Measurements from ENCODE around the gene IL22RA1.

IL22RA1 gene

GRCh38 chr1:24090736-24091135 is 52.2 kb downstream of the IL22RA1 start:
- no peaks in the 10 kb centered on the region for H3F3A ChIP-seq (ENCODE audit: insufficient read depth)
- no peaks in the 10 kb centered on the region for H3K9me3 ChIP-seq (ENCODE audit: insufficient read depth, low read length)
- no peak overlapping the region for H3K27ac ChIP-seq (ENCODE audit: low read depth, low read length)
- H4K20me1 ChIP-seq (ENCODE audit: low read depth, low read length): no peaks in the 10 kb centered on the region
- H3K27me3 ChIP-seq (ENCODE audit: low read length): no peaks in the 10 kb centered on the region
- no peak overlapping the region for H3K4me2 ChIP-seq (ENCODE audit: low read depth, low read length, poor library complexity, severe bottlenecking)
- no peaks in the 10 kb centered on the region for H3K36me3 ChIP-seq (ENCODE audit: low read length)
- no peaks in the 10 kb centered on the region for H3K9me2 ChIP-seq (replicated peaks; ENCODE audit: insufficient read depth, low read length)
- H3K79me2 ChIP-seq (ENCODE audit: insufficient read depth, low read length): no peaks in the 10 kb centered on the region
- H2AFZ ChIP-seq (ENCODE audit: low read depth, low read length, severe bottlenecking): no peak overlapping the region
- TF ChIP-seq CTCF (IDR thresholded peaks at IDR 0.05; ENCODE audit: insufficient read depth, low read length, poor library complexity, severe bottlenecking) (no peak), EZH2phosphoT487 (conservative IDR thresholded peaks at IDR 0.05; ENCODE audit: low read length) (no peak)
- no peak overlapping the region for H3K9ac ChIP-seq (ENCODE audit: low read length)
- H3K4me3 ChIP-seq (ENCODE audit: insufficient read depth, low read length, poor library complexity, severe bottlenecking): no peak overlapping the region

GRCh38 chr1:24089743-24090555 is 53.0 kb downstream of the IL22RA1 start:
- no peak overlapping the region for H3K4me3 ChIP-seq (ENCODE audit: insufficient read depth, low read length, poor library complexity, severe bottlenecking)
- no peaks in the 10 kb centered on the region for H3K27me3 ChIP-seq (ENCODE audit: low read length)
- H3K27ac ChIP-seq (ENCODE audit: low read depth, low read length): no peak overlapping the region
- no peaks in the 10 kb centered on the region for H4K20me1 ChIP-seq (ENCODE audit: low read depth, low read length)
- no peaks in the 10 kb centered on the region for H3K9me2 ChIP-seq (replicated peaks; ENCODE audit: insufficient read depth, low read length)
- no peak overlapping the region for H3K9ac ChIP-seq (ENCODE audit: low read length)
- TF ChIP-seq EZH2phosphoT487 (conservative IDR thresholded peaks at IDR 0.05; ENCODE audit: low read length) (no peak), CTCF (IDR thresholded peaks at IDR 0.05; ENCODE audit: insufficient read depth, low read length, poor library complexity, severe bottlenecking) (no peak)
- no peak overlapping the region for H3K4me2 ChIP-seq (ENCODE audit: low read depth, low read length, poor library complexity, severe bottlenecking)
- H3K36me3 ChIP-seq (ENCODE audit: low read length): no peaks in the 10 kb centered on the region
- H3F3A ChIP-seq (ENCODE audit: insufficient read depth): no peaks in the 10 kb centered on the region
- no peak overlapping the region for H2AFZ ChIP-seq (ENCODE audit: low read depth, low read length, severe bottlenecking)
- no peaks in the 10 kb centered on the region for H3K9me3 ChIP-seq (ENCODE audit: insufficient read depth, low read length)
- no peaks in the 10 kb centered on the region for H3K79me2 ChIP-seq (ENCODE audit: insufficient read depth, low read length)

GRCh38 chr1:24089027-24089742 is 53.8 kb downstream of the IL22RA1 start:
- Histone ChIP-seq H3K4me3 (ENCODE audit: insufficient read depth, low read length, poor library complexity, severe bottlenecking) (no peak overlapping the region), H3K9me3 (ENCODE audit: insufficient read depth, low read length) (no peaks in the 10 kb centered on the region), H3K9ac (ENCODE audit: low read length) (no peak overlapping the region), H3K27me3 (ENCODE audit: low read length) (no peaks in the 10 kb centered on the region), H3K79me2 (ENCODE audit: insufficient read depth, low read length) (no peaks in the 10 kb centered on the region), H3K4me2 (ENCODE audit: low read depth, low read length, poor library complexity, severe bottlenecking) (no peak overlapping the region), H3K36me3 (ENCODE audit: low read length) (no peaks in the 10 kb centered on the region), H3K9me2 (replicated peaks; ENCODE audit: insufficient read depth, low read length) (no peaks in the 10 kb centered on the region), H2AFZ (ENCODE audit: low read depth, low read length, severe bottlenecking) (no peak overlapping the region), H3F3A (ENCODE audit: insufficient read depth) (no peaks in the 10 kb centered on the region), H3K27ac (ENCODE audit: low read depth, low read length) (no peak overlapping the region), H4K20me1 (ENCODE audit: low read depth, low read length) (no peaks in the 10 kb centered on the region)
- no peak for TF ChIP-seq CTCF (IDR thresholded peaks at IDR 0.05; ENCODE audit: insufficient read depth, low read length, poor library complexity, severe bottlenecking)
- TF ChIP-seq EZH2phosphoT487 (conservative IDR thresholded peaks at IDR 0.05; ENCODE audit: low read length): no peak
